Nucleus accumbens (tissue), 56 donors: ENCODE measurements around the gene HLA-F.

Experiments
- DNase-seq, 56 donors: peaks; one replicate each; lab custom pipeline; 2025; lab: John Stamatoyannopoulos, UW

The HLA-F gene

GRCh38 chr6:29757701-29758293, 34.6 kb downstream of the HLA-F start:
- DNase-seq = no peak

DNA sequence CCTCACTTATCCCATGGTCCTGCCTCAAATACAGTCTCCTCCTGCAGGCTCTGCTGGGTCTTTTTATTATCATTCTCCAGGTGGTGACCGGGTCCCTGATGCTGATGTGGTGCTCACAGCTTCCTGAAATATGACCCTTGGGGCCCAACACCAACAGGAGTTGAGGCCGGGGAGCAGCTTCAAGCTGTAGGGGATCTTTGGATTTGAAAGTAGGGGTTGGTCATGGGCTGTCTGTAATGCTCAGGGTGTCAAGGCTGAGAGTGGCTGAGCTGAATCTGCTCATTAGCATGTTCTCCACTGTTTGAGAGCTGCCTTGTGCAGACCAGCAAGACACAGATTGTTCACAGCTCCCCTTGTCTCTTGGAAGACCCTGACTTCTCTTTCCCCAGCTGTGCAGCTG, 35.5 kb downstream of the HLA-F start:
- no peak for DNase-seq

GRCh38 chr6:29759457-29759856, 36.2 kb downstream of the HLA-F start:
- DNase-seq = no peak

DNA sequence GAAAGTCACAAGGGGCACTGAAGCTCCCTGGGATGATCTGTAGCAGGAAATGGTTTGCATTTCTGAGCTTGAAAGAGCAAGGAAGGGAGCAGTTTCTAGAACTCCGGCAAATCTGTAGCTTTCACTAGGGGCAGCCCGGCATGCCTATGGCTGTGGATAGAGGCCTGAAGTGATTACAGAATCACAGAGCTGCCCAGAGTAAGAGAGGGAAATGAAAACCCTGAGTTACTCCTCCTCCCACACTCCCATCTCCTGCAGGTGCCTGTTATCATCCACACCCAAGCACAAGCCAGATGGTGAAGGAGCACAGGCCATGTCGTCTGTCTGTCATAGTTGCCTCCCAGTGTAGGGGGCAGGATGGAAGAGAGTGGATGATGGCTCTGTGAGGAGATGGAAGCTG, 37.1 kb downstream of the HLA-F start:
- DNase-seq = no peak

DNA sequence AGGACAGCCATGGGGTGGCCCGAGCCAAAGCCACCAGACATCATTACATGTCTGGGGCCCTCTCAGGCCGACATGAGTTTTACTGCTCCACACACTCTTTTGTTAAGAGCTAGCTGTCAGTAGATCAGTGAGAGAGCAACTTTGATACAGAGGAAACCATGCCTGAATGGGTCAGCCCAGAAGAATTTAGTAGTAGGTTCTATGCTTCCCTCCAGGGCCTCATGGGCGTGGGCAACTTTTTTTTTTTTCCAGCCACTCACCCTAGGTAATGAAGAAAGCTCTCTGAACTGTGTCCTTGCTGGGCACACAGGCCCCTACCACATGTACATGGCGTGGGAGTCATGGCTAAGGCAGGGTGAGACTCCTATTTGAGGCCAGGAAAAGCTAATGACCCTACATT, 38.8 kb downstream of the HLA-F start:
- no peak for DNase-seq

GRCh38 chr6:29762781-29763214, 39.6 kb downstream of the HLA-F start:
- DNase-seq = peak in 1 of 56 donors; percentile 4

DNA sequence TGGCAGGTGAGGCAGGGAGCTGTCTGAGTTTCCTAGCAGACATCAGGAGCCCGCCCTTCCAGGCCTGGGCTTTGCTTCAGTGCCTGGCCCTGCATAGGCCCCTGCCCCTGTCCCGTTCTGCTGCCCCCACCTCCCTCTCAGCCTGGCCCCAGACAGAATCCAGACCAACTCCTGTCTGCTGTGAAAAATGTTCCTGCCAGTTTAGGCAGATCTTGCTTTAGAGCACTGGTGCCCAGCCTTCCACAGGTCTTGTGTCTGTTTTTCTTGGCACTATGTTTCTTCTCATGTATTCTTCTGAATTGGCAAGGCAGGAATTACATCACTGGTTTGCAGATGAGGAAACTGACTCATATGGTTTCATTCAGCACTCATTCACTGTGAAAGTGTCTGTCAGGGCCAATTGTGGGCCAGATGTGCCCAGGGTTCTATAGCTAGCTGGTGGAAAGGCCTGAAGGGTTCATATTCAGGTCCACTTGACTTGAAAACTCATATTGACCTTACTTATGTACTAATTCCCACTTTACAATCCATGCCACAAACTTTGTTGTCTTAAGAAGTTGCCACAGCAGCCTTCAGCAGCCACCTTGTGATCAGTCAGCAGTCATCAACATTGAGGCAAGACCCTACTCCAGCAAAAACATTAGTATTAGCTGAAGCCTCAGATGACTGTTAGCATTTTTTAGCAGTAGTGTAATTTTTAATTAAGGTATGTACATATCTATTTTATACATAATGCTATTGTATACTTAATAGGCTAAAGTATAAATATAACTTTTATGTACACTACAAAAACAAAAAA, 40.5 kb downstream of the HLA-F start:
- DNase-seq = no peak

DNA sequence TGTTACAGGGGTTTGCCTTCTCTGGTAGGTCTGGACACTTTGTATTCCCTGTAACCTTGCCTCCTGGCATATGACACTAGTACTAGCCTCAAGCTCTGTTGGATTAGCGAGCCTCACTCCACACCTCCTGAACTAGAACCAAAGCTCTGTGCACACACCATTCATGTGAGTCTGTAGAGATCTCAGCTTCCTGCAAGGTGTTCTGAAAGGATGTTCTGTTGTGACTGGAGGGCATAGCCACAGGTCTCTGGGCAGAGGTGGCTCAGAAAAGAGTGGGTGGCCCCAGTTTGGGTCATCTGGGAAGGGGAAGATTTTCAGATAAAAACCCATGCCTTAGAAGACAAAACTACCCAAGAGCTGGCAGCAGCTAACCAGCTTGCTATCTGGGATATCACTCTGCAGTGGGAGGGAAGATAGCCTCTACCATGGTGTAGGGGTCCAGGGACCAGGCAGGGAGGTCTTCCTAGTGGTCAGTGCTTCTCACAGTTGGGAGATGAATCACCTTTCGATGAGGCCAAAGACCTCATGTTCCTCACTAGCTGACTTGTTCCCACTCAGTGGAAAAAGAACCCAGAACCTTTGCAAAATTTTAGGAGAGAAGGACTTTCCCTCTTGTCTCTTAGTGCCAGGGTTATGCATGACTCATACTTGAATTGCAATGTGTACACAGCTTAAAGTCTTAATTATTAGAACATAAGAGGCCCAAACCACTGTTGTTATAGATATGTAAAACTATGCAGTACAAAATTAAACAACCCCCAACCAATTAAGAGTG, 41.4 kb downstream of the HLA-F start:
- DNase-seq = no peak

DNA sequence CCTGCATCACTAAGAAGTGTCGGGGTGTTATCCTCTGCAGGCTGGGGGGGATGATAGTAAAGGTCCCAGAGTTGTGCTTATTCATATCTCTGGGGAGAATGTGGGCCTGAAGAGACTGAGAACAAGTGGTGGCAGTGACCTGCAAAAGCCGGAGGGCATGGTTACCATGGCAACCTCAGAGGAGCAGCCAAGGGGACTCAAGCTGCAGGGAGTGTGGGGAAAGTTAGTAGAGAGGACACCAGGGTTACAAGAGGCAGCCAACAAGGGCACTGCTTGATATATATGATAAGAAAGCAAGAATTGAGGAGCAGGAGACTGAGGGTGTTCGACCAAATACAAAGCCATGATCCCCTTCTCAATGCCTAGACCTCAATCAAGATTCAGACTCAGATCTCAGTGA, 46.1 kb downstream of the HLA-F start:
- no peak for DNase-seq

- no peak for DNase-seq
These were observed 47.1 kb downstream of the HLA-F start for GRCh38 chr6:29770306-29770705.

GRCh38 chr6:29776684-29777083, 53.5 kb downstream of the HLA-F start:
- DNase-seq = no peak
